GM12878 (cell line): Measurements from ENCODE around the gene SETD2. TPM values are rescaled to one million over a fixed set of nuclear protein-coding genes. Genes with fewer than 3 reads are reported as not detected.

Experiments used
- ATAC-seq: fragments of 200-7000 bp; cut with Tn5 transposase; 3 replicates; pipeline ENCODE4 v1.9.1; 2020; ENCODE audit warnings: mild to moderate bottlenecking, moderate library complexity
- BruUV-seq: library from RNA; stranded (reverse); fragments of 400-500 nt; replicated peaks from 2 replicates; lab custom pipeline; 2021; lab: Mats Ljungman, UMichigan
- CTCF ChIA-PET: fragments of 300-600 bp; sonication (Branson Sonifier 250); formaldehyde crosslinking; extraction: SDS; loops from one replicate; lab custom pipeline; 2021; ENCODE audit warnings: inconsistent platforms; lab: Yijun Ruan, JAX
- POLR2A ChIA-PET: fragments of 350-600 bp; formaldehyde crosslinking; extraction: SDS; loops from one replicate; lab custom pipeline; 2021; ENCODE audit warnings: inconsistent platforms; lab: Charles Lee
- RAD21 ChIA-PET: fragments of 300-600 bp; sonication (Branson Sonifier 250); formaldehyde crosslinking; loops from one replicate; lab custom pipeline; 2023; ENCODE audit warnings: antibody characterized with exemption; ENCODE audit not compliant: unreplicated experiment; lab: Charles Lee
- SMC1A ChIA-PET: fragments of 300-600 bp; sonication (Branson Sonifier 250); formaldehyde crosslinking; loops from one replicate; lab custom pipeline; 2023; ENCODE audit not compliant: unreplicated experiment, uncharacterized antibody; lab: Charles Lee
- DNase-seq: peaks from one replicate; pipeline ENCODE4 v3.0.0-alpha.2; 2011; ENCODE audit warnings: low read depth, low spot score
- FAIRE-seq: peaks from 3 replicates; lab custom pipeline; 2011; peaks lifted over from hg19 to GRCh38; lab: Jason Lieb, UNC
- H2AFZ ChIP-seq: 2 replicates; pipeline ENCODE4 v1.6.0; 2011; ENCODE audit warnings: low read depth, low read length, control low read depth; ENCODE audit not compliant: control insufficient read depth
- H3K27ac ChIP-seq: 2 replicates; pipeline ENCODE4 v1.5.1; 2011; ENCODE audit warnings: control low read depth; ENCODE audit not compliant: control insufficient read depth, insufficient read depth
- H3K27me3 ChIP-seq, 2 experiments: replicated peaks in 1 of 2; 2 replicates each; pipeline versions ENCODE4 v1.6.0 to v1.6.1; 2011; ENCODE audit warnings: low read length in 1 of 2; ENCODE audit not compliant: control insufficient read depth in 2 of 2, insufficient read depth in 2 of 2
- H3K36me3 ChIP-seq, 2 experiments: 2 replicates each; pipeline ENCODE4 v1.5.1; 2011; ENCODE audit warnings: low read length in 1 of 2; ENCODE audit not compliant: control insufficient read depth in 2 of 2, insufficient read depth in 2 of 2
- H3K4me1 ChIP-seq: 2 replicates; pipeline ENCODE4 v1.6.1; 2011; ENCODE audit warnings: mild to moderate bottlenecking, low read length, moderate library complexity, mixed read lengths; ENCODE audit not compliant: control insufficient read depth, insufficient read depth
- H3K4me2 ChIP-seq: 2 replicates; pipeline ENCODE4 v1.6.0; 2011; ENCODE audit warnings: control low read depth; ENCODE audit not compliant: control insufficient read depth, insufficient read depth
- H3K4me3 ChIP-seq: fragments of 200-600 bp; sonication (generic); 2 replicates; pipeline ENCODE4 v1.5.1; 2016
- H3K79me2 ChIP-seq: 2 replicates; pipeline ENCODE4 v1.6.0; 2011; ENCODE audit warnings: low read length; ENCODE audit not compliant: control insufficient read depth, insufficient read depth
- H3K9ac ChIP-seq: 2 replicates; pipeline ENCODE4 v1.8.0; 2011; ENCODE audit warnings: low read length, control low read depth, mixed read lengths; ENCODE audit not compliant: control insufficient read depth, insufficient read depth
- H3K9me3 ChIP-seq: replicated peaks from 3 replicates; pipeline ENCODE4 v1.5.1; 2011; ENCODE audit warnings: mild to moderate bottlenecking, low read length; ENCODE audit not compliant: control insufficient read depth, insufficient read depth
- H4K20me1 ChIP-seq: 2 replicates; pipeline ENCODE4 v1.6.0; 2011; ENCODE audit not compliant: control insufficient read depth, insufficient read depth
- ASH2L ChIP-seq: fragments of 300-600, 200-600 bp; sonication (generic); IDR thresholded peaks from 2 replicates; pipeline ENCODE4 v1.6.1; 2017; ENCODE audit warnings: low read depth, mild to moderate bottlenecking, borderline replicate concordance
- DPF2 ChIP-seq: fragments of 450-650 bp; IDR thresholded peaks from 2 replicates; pipeline ENCODE4 v1.6.1; 2017; ENCODE audit warnings: mild to moderate bottlenecking
- TCF3 ChIP-seq: IDR thresholded peaks from 2 replicates; pipeline ENCODE4 v1.6.1; 2012; ENCODE audit warnings: low read depth, mild to moderate bottlenecking, low read length, borderline replicate concordance; ENCODE audit not compliant: insufficient read depth
- WGBS: methylation state at CpG from one replicate; pipeline ENCODE4 v1.1.6; 2016; ENCODE audit warnings: low lambda C conversion rate; ENCODE audit not compliant: insufficient replicate concordance, insufficient coverage; ENCODE audit errors: missing lambda C conversion rate; 5-methylcytosine and 5-hydroxymethylcytosine counted together
- in situ Hi-C: fragments of 300-500 bp; cut with MboI; formaldehyde crosslinking; loops from 9 replicates; pipeline ENCODE4 v1.14.3; 2018; ENCODE audit warnings: mixed read lengths
- intact Hi-C: fragments of 100-400 bp; cut with micrococcal nuclease; formaldehyde crosslinking; loops from one replicate; pipeline ENCODE4 v1.14.2; 2022; ENCODE audit not compliant: unreplicated experiment
- polyA plus RNA-seq, 11 experiments: library from polyadenylated mRNA; depleted of rRNA in 4 of 11; unstranded in 6 of 11; stranded (reverse) in 5 of 11; fragments of >200 nt; fragmentation: Nextera tagmentation in 4 of 11; fragmentation: Illumina TruSeq in 1 of 11; extraction: Ambion mirVana in 4 of 11; extraction: Trizol in 1 of 11; gene quantifications; 1 replicate in 1 of 11; 2 replicates in 10 of 11; pipeline versions ENCODE4 v1.2.1 to v1.2.3, GENCODE V29; 2011 to 2016; ENCODE audit warnings: inconsistent platforms in 2 of 11, missing spikeins in 2 of 11, low read depth in 1 of 11
- total RNA-seq, 4 experiments: library from RNA; depleted of rRNA in 3 of 4; stranded (reverse); fragments of >200 nt in 3 of 4; fragmentation: Illumina TruSeq in 1 of 4; extraction: Trizol in 1 of 4; gene quantifications; 2 replicates each; pipeline versions ENCODE4 v1.2.1 to v1.2.3, GENCODE V29; 2013 to 2021
- TF ChIP-seq, protein P1 (sequence below): fragments of 450-650 bp; formaldehyde crosslinking; IDR thresholded peaks from 2 replicates; pipeline ENCODE4 v1.5.0; 2022; ENCODE audit warnings: mild to moderate bottlenecking, missing genetic modification characterization

Gene SETD2
- total and polyA plus RNA-seq, 10 of the 15 experiments (the other 5 are each of a cell fraction or from before 2014, with no cell fraction given) = 8.4 to 44.9 (median 24.5) TPM

DNA sequence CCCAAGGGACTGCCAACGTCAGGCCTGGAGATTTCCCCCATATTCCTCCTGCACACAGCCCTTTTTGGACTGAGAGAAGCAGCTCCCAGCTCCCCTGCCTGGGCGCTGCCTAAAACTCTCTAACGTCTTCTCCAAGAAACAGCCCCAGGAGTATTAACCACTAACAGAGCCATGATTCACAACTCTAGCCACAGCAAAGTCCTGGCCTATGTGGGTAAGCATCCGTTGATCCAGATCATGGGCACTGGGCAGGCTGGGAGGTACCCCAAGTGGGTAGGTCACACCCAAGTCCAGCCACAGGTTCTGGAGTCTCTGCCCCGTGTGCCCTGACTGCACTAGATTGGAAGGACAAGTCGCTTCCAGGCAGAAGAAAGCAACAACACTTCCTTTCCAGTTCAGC is 152.5 kb downstream of the SETD2 start:
- Histone ChIP-seq H3K9ac (no peak overlapping the region), H4K20me1 (no peaks in the 10 kb centered on the region), H3K4me3 (no peak overlapping the region), H3K9me3 (no peaks in the 10 kb centered on the region), H3K27me3 (no peaks in the 10 kb centered on the region), H3K27ac (no peak overlapping the region), H2AFZ (no peak overlapping the region), H3K4me2 (no peak overlapping the region), H3K79me2 (no peaks in the 10 kb centered on the region), H3K4me1 (peaks cover 5% of the 10 kb centered on the region; the same call in 1 of the 2 replicates), H3K36me3 (peaks cover 7 to 24% of the 10 kb centered on the region in 2 experiments)
- ChIA-PET RAD21 (interaction anchor here (1.4 kb wide), 1 partner anchor 86 kb away, joined by 3 read pairs; no protein-coding TSS in a partner anchor), SMC1A (interaction anchor here (1.5 kb wide), 1 partner anchor 8 kb away, joined by 4 read pairs; no protein-coding TSS in a partner anchor), POLR2A (no interaction called here), CTCF (no interaction called here)
- no peak for DNase-seq
- TF ChIP-seq, protein P1, sequence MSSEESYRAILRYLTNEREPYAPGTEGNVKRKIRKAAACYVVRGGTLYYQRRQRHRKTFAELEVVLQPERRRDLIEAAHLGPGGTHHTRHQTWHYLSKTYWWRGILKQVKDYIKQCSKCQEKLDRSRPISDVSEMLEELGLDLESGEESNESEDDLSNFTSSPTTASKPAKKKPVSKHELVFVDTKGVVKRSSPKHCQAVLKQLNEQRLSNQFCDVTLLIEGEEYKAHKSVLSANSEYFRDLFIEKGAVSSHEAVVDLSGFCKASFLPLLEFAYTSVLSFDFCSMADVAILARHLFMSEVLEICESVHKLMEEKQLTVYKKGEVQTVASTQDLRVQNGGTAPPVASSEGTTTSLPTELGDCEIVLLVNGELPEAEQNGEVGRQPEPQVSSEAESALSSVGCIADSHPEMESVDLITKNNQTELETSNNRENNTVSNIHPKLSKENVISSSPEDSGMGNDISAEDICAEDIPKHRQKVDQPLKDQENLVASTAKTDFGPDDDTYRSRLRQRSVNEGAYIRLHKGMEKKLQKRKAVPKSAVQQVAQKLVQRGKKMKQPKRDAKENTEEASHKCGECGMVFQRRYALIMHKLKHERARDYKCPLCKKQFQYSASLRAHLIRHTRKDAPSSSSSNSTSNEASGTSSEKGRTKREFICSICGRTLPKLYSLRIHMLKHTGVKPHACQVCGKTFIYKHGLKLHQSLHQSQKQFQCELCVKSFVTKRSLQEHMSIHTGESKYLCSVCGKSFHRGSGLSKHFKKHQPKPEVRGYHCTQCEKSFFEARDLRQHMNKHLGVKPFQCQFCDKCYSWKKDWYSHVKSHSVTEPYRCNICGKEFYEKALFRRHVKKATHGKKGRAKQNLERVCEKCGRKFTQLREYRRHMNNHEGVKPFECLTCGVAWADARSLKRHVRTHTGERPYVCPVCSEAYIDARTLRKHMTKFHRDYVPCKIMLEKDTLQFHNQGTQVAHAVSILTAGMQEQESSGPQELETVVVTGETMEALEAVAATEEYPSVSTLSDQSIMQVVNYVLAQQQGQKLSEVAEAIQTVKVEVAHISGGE = no peak
- TF ChIP-seq TCF3 (no peak), DPF2 (no peak), ASH2L (no peak)
- BruUV-seq = no TSS peak
- intact Hi-C loops = loop anchor here (10.0 kb wide), 1 partner anchor 307 kb away; the partner anchor contains the start of gene TMIE
- no peak for ATAC-seq
- WGBS = 49% methylated on average over 6 of the region's 6 CpGs
- in situ Hi-C loops = no loop called here
- FAIRE-seq = no peak
